Activated naive CD8-positive, alpha-beta T cell treated with anti-CD3 and anti-CD28 coated beads for 36 hours (primary cell): Measurements from ENCODE around the gene EIF4E3. TPM values are rescaled to one million over a fixed set of nuclear protein-coding genes. Genes with fewer than 3 reads are reported as not detected.

Experiments used
- DNase-seq: peaks from one replicate; pipeline ENCODE4 v3.0.0; 2021
- H3K27ac Mint-ChIP-seq: one replicate; pipeline ENCODE4 v1.8.0; 2022; ENCODE audit warnings: mild to moderate bottlenecking, moderate library complexity, mixed read lengths
- H3K27me3 Mint-ChIP-seq: one replicate; pipeline ENCODE4 v1.8.0; 2022; ENCODE audit warnings: mild to moderate bottlenecking, mixed read lengths
- H3K36me3 Mint-ChIP-seq: one replicate; pipeline ENCODE4 v1.8.0; 2021; ENCODE audit warnings: mild to moderate bottlenecking, mixed read lengths
- H3K4me1 Mint-ChIP-seq: one replicate; pipeline ENCODE4 v1.8.0; 2021; ENCODE audit warnings: mixed read lengths
- H3K4me3 Mint-ChIP-seq: one replicate; pipeline ENCODE4 v1.8.0; 2022; ENCODE audit warnings: mild to moderate bottlenecking, moderate library complexity, mixed read lengths
- H3K9me3 Mint-ChIP-seq: one replicate; pipeline ENCODE4 v1.8.0; 2022; ENCODE audit warnings: mixed read lengths
- total RNA-seq, 2 experiments: library from RNA; stranded (reverse); gene quantifications; one replicate each; pipeline ENCODE4 v1.2.3, GENCODE V29; 2021

Gene EIF4E3
- total RNA-seq, 2 experiments from 2014 or later: 24.9 to 26.1 TPM

- Mint-ChIP-seq H3K4me1 (peaks cover 10% of the 10 kb centered on the region), H3K27ac (no peak overlapping the region), H3K36me3 (no peaks in the 10 kb centered on the region), H3K4me3 (no peak overlapping the region), H3K9me3 (no peaks in the 10 kb centered on the region), H3K27me3 (no peaks in the 10 kb centered on the region)
- peak; percentile 18 for DNase-seq
Measured at GRCh38 chr3:71652781-71653413, 72.3 kb downstream of the EIF4E3 start.

GRCh38 chr3:71651625-71652024, 73.6 kb downstream of the EIF4E3 start:
- no peak overlapping the region for H3K4me3 Mint-ChIP-seq
- no peak overlapping the region for H3K27ac Mint-ChIP-seq
- no peaks in the 10 kb centered on the region for H3K36me3 Mint-ChIP-seq
- DNase-seq: no peak
- peaks cover 8% of the 10 kb centered on the region for H3K4me1 Mint-ChIP-seq
- no peaks in the 10 kb centered on the region for H3K9me3 Mint-ChIP-seq
- H3K27me3 Mint-ChIP-seq: no peaks in the 10 kb centered on the region

- Mint-ChIP-seq H3K9me3 (no peaks in the 10 kb centered on the region), H3K36me3 (no peaks in the 10 kb centered on the region), H3K27me3 (no peaks in the 10 kb centered on the region), H3K4me1 (peaks cover 8% of the 10 kb centered on the region), H3K27ac (no peak overlapping the region), H3K4me3 (no peak overlapping the region)
- no peak for DNase-seq
Measured at GRCh38 chr3:71650372-71650771, 74.8 kb downstream of the EIF4E3 start.

DNA sequence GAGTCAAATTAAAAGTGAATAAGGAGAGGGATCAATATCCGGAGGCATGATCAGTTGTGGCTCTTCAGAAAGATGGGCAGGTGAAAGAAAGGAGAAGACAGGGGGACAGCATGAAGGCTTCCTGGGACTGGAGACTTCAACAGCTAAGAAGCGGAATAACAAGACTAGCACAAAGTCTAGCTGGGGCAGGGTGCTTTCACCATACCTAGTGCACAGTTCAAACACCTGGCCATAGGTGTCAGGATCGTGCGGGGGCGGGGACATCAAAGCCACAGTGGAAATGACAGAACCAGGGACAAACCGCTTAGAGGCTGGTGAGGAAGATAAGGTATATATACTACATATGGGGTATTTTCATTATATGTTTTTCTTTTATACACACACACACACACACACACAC, 75.4 kb downstream of the EIF4E3 start:
- peaks cover 8% of the 10 kb centered on the region for H3K4me1 Mint-ChIP-seq
- H3K9me3 Mint-ChIP-seq: no peaks in the 10 kb centered on the region
- no peaks in the 10 kb centered on the region for H3K36me3 Mint-ChIP-seq
- H3K27me3 Mint-ChIP-seq: no peaks in the 10 kb centered on the region
- DNase-seq: no peak
- no peak overlapping the region for H3K27ac Mint-ChIP-seq
- no peak overlapping the region for H3K4me3 Mint-ChIP-seq

GRCh38 chr3:71647751-71648150, 77.5 kb downstream of the EIF4E3 start:
- Mint-ChIP-seq H3K4me1 (peaks cover 6% of the 10 kb centered on the region), H3K4me3 (no peak overlapping the region)

DNA sequence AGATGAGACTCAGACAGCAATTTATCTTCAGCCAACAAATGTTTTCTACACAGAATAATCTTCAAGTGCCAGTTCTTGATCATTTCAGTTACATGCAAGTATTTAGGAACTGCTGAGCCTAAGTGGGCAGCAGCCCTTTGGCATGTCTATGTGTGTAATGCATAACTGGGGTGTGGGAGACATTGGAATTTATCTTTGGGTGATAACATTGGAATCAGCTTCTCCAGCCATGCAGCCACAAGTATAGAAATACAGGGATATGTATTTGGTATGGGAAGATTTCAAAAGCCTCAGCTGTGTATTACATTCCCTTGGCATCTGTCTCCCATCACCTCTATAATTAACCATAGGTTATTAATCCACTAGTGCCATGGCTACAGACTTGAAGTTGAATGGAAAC, 78.2 kb downstream of the EIF4E3 start:
- H3K4me3 Mint-ChIP-seq: no peak overlapping the region
- peaks cover 4% of the 10 kb centered on the region for H3K4me1 Mint-ChIP-seq
- H3K27me3 Mint-ChIP-seq: no peaks in the 10 kb centered on the region
- no peak for DNase-seq
- no peaks in the 10 kb centered on the region for H3K9me3 Mint-ChIP-seq
- H3K27ac Mint-ChIP-seq: no peak overlapping the region
- no peaks in the 10 kb centered on the region for H3K36me3 Mint-ChIP-seq

More at GRCh38 chr3:71647751-71648150, 77.5 kb downstream of the EIF4E3 start:
- H3K36me3 Mint-ChIP-seq: no peaks in the 10 kb centered on the region
- no peak overlapping the region for H3K27ac Mint-ChIP-seq
- no peak for DNase-seq
- H3K9me3 Mint-ChIP-seq: no peaks in the 10 kb centered on the region
- no peaks in the 10 kb centered on the region for H3K27me3 Mint-ChIP-seq

DNA sequence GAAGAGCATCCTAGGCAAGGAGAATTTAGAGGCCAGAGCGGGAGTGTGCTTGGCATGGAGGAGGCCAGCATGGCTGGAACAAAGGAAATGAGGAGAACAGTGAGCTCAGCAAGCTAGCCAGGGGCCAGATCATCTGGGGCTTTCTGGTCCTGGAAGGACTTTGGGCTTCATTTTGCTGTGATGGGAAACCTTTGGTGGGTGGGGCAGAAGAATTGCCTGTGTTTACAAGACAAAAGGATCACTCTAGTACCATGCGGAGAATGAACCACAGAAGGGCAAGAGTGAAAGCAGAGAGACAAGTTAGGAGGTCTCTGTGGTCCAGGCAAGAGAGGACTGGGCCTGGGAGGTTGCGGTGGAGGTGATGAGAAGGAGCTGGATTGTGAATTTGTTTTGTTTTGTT, 80.1 kb downstream of the EIF4E3 start:
- no peak overlapping the region for H3K27ac Mint-ChIP-seq
- H3K9me3 Mint-ChIP-seq: no peaks in the 10 kb centered on the region
- H3K27me3 Mint-ChIP-seq: no peaks in the 10 kb centered on the region
- H3K4me3 Mint-ChIP-seq: no peak overlapping the region
- H3K4me1 Mint-ChIP-seq: peaks cover 4% of the 10 kb centered on the region
- no peaks in the 10 kb centered on the region for H3K36me3 Mint-ChIP-seq
- DNase-seq: no peak

DNA sequence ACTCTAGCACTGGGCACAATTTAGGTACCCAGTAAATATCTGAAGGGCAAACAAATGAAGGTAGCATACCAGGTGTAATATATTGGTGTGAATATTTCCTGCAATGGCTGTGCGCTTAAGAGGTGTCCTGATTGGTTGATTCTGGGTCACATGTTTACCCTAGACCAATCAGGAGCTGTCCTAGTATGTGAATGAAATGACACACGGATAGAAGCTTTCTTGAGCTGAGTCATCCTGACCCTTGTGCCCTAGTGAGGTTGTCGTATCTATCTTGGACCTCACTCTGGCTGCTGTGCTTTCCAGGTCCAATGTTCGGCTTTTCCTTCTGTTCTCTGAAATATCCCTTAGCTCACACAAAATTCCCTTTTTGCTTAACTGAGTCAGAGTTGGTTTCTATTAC, 83.5 kb downstream of the EIF4E3 start:
- Mint-ChIP-seq H3K4me1 (no peaks in the 10 kb centered on the region), H3K27me3 (no peaks in the 10 kb centered on the region), H3K27ac (no peak overlapping the region), H3K9me3 (no peaks in the 10 kb centered on the region), H3K4me3 (no peak overlapping the region), H3K36me3 (no peaks in the 10 kb centered on the region)
- no peak for DNase-seq

- no peak overlapping the region for H3K4me3 Mint-ChIP-seq
- no peaks in the 10 kb centered on the region for H3K27me3 Mint-ChIP-seq
- no peak overlapping the region for H3K27ac Mint-ChIP-seq
- H3K36me3 Mint-ChIP-seq: no peaks in the 10 kb centered on the region
- no peak for DNase-seq
- no peaks in the 10 kb centered on the region for H3K4me1 Mint-ChIP-seq
- no peaks in the 10 kb centered on the region for H3K9me3 Mint-ChIP-seq
Measured at GRCh38 chr3:71640331-71640983, 84.7 kb downstream of the EIF4E3 start.

- Mint-ChIP-seq H3K36me3 (peaks cover 2% of the 10 kb centered on the region), H3K4me3 (no peak overlapping the region), H3K27ac (no peak overlapping the region), H3K4me1 (no peaks in the 10 kb centered on the region), H3K9me3 (no peaks in the 10 kb centered on the region), H3K27me3 (no peaks in the 10 kb centered on the region)
- no peak for DNase-seq
Measured at GRCh38 chr3:71636482-71636881, 88.7 kb downstream of the EIF4E3 start.

GRCh38 chr3:71636001-71636400, 89.2 kb downstream of the EIF4E3 start:
- Mint-ChIP-seq H3K4me3 (no peak overlapping the region), H3K27ac (no peak overlapping the region), H3K9me3 (no peaks in the 10 kb centered on the region), H3K27me3 (no peaks in the 10 kb centered on the region), H3K36me3 (peaks cover 2% of the 10 kb centered on the region), H3K4me1 (no peaks in the 10 kb centered on the region)
- no peak for DNase-seq

DNA sequence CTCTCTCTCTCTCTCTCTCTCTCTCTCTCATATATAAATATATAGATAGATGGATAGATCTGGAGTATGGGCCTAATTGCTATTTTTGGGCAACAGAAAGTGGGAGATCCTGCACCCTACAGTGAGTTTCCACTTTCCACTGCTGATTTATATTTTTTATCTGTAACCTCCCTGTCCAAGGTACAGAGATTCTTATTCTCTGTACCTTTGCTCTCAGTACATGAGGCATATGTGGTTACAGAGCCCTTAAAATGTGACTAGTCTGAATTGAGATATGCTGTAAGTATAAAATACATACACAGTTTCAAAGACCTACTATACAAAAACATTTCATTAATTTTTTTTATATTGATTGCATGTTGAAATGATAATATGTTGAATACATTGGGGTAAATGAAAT, 90.5 kb downstream of the EIF4E3 start:
- no peak overlapping the region for H3K4me3 Mint-ChIP-seq
- H3K27ac Mint-ChIP-seq: no peak overlapping the region
- no peaks in the 10 kb centered on the region for H3K9me3 Mint-ChIP-seq
- no peaks in the 10 kb centered on the region for H3K4me1 Mint-ChIP-seq
- no peak for DNase-seq
- peaks cover 2% of the 10 kb centered on the region for H3K36me3 Mint-ChIP-seq
- no peaks in the 10 kb centered on the region for H3K27me3 Mint-ChIP-seq

DNA sequence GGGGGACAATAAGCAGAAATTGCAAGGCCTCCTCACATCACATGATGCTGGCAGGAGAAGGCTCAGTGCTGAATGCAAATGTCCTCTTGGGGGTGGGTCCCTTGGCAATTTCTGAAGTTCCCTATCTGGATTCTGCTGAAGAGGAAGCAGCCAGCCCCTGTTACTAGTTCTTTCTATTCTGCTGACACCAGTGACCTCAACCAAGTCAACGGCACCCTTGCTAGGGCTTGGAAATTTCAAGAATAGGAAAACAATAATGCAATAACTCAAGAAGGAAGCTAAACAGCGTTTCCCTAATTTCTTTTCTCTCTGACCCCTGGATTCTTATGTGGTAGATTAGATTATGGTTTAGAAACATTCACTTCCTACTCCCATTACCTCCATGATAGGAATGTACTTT, 95.5 kb downstream of the EIF4E3 start:
- no peaks in the 10 kb centered on the region for H3K9me3 Mint-ChIP-seq
- H3K27me3 Mint-ChIP-seq: no peaks in the 10 kb centered on the region
- DNase-seq: no peak
- H3K4me1 Mint-ChIP-seq: no peaks in the 10 kb centered on the region
- peaks cover 4% of the 10 kb centered on the region for H3K36me3 Mint-ChIP-seq
- H3K27ac Mint-ChIP-seq: no peak overlapping the region
- H3K4me3 Mint-ChIP-seq: no peak overlapping the region

- no peak overlapping the region for H3K27ac Mint-ChIP-seq
Measured at GRCh38 chr3:71629289-71629688, 95.9 kb downstream of the EIF4E3 start.

GRCh38 chr3:71628522-71628921, 96.7 kb downstream of the EIF4E3 start:
- H3K4me1 Mint-ChIP-seq: no peaks in the 10 kb centered on the region

More at GRCh38 chr3:71629289-71629688, 95.9 kb downstream of the EIF4E3 start:
- Mint-ChIP-seq H3K36me3 (peaks cover 4% of the 10 kb centered on the region), H3K27me3 (no peaks in the 10 kb centered on the region), H3K4me3 (no peak overlapping the region), H3K4me1 (no peaks in the 10 kb centered on the region), H3K9me3 (no peaks in the 10 kb centered on the region)
- no peak for DNase-seq

GRCh38 chr3:71625676-71626075, 99.5 kb downstream of the EIF4E3 start:
- DNase-seq: no peak
- Mint-ChIP-seq H3K4me3 (no peak overlapping the region), H3K36me3 (peaks cover 2% of the 10 kb centered on the region), H3K27me3 (no peaks in the 10 kb centered on the region), H3K4me1 (no peaks in the 10 kb centered on the region), H3K9me3 (no peaks in the 10 kb centered on the region), H3K27ac (no peak overlapping the region)

More at GRCh38 chr3:71628522-71628921, 96.7 kb downstream of the EIF4E3 start:
- Mint-ChIP-seq H3K36me3 (peaks cover 4% of the 10 kb centered on the region), H3K4me3 (no peak overlapping the region), H3K27me3 (no peaks in the 10 kb centered on the region), H3K27ac (no peak overlapping the region), H3K9me3 (no peaks in the 10 kb centered on the region)
- DNase-seq: no peak
